Stomach (tissue), 9 donors: ENCODE data around the gene OOSP3. TPM values are rescaled to one million over a fixed set of nuclear protein-coding genes. Genes with fewer than 3 reads are reported as not detected.

Experiments used
- DNase-seq, 2 donors: peaks; one replicate each; pipeline versions ENCODE4 v3.0.0 to v3.0.0-alpha.2; 2013 to 2019
- H3K27ac ChIP-seq, 5 donors: fragments of 200-600 bp in 4 of 5; sonication (generic) in 4 of 5; one replicate each; pipeline ENCODE4 v1.5.1; 2013 to 2019; ENCODE audit warnings: mild to moderate bottlenecking in 1 of 5, moderate library complexity in 1 of 5
- H3K27me3 ChIP-seq, 3 donors: fragments of 200-600 bp; sonication (generic); one replicate each; pipeline ENCODE4 v1.5.1; 2017 to 2019; ENCODE audit warnings: mixed run types in 1 of 3
- H3K36me3 ChIP-seq, 4 donors: fragments of 200-600 bp; sonication (generic); 1 replicate in 3 of 4; 2 replicates in 1 of 4; pipeline ENCODE4 v1.5.1; 2016 to 2019
- H3K4me1 ChIP-seq, 4 donors: fragments of 200-600 bp; sonication (generic); one replicate each; pipeline ENCODE4 v1.5.1; 2016 to 2019
- H3K4me3 ChIP-seq, 4 donors: fragments of 200-600 bp; sonication (generic) in 3 of 4; one replicate each; pipeline ENCODE4 v1.5.1; 2016 to 2019; ENCODE audit warnings: mild to moderate bottlenecking in 1 of 4
- H3K9me3 ChIP-seq, 4 donors: fragments of 200-600 bp; sonication (generic); one replicate each; pipeline ENCODE4 v1.5.1; 2016 to 2019
- EP300 ChIP-seq: sonication (generic); formaldehyde crosslinking; IDR thresholded peaks from one replicate; pipeline ENCODE4 v1.6.1; 2017; ENCODE audit warnings: antibody characterized with exemption
- POLR2A ChIP-seq, 4 donors: fragments of 450-650 bp; IDR thresholded peaks; one replicate each; pipeline ENCODE4 v1.6.1; 2016; ENCODE audit warnings: antibody characterized with exemption in 4 of 4, control low read depth in 2 of 4, mild to moderate bottlenecking in 1 of 4, moderate library complexity in 1 of 4
- POLR2AphosphoS5 ChIP-seq, 3 donors: sonication (generic); formaldehyde crosslinking; IDR thresholded peaks; one replicate each; pipeline ENCODE4 v1.6.1; 2016; ENCODE audit warnings: antibody characterized with exemption in 3 of 3
- WGBS, 5 donors: extraction: QIAGEN DNeasy Blood & Tissue Kit in 3 of 5; methylation state at CpG; one replicate each; pipeline versions ENCODE4 v1.1.5 to v1.1.7; 2013 to 2018; 5-methylcytosine and 5-hydroxymethylcytosine counted together
- intact Hi-C: fragments of 100-400 bp; cut with DNase I; formaldehyde crosslinking; loops from one replicate; pipeline ENCODE4 v1.15.1; 2023; ENCODE audit warnings: low total_unique reads
- polyA plus RNA-seq, 3 donors: library from polyadenylated mRNA; stranded (reverse); fragments of 200-250 nt; gene quantifications; one replicate each; pipeline ENCODE4 v1.2.3, GENCODE V29; 2013
- total RNA-seq, 5 donors: library from RNA; depleted of rRNA; stranded (reverse); fragments of >200 nt; gene quantifications; one replicate each; pipeline versions ENCODE4 v1.1.0 to v1.2.3, GENCODE V29; 2014 to 2016
- TF ChIP-seq, protein P1 (sequence below), 7 experiments: fragments of 450-650 bp in 4 of 7; fragments of 200-600 bp in 3 of 7; sonication (generic) in 3 of 7; IDR thresholded peaks; one replicate each; pipeline ENCODE4 v1.5.1; 2016 to 2019; ENCODE audit warnings: antibody characterized with exemption in 7 of 7, control low read depth in 2 of 7, mild to moderate bottlenecking in 1 of 7
- donor health status: healthy with polysubstance abuse.
- donor health status: Bipolar disorder and iron deficiency.
- donor health status: healthy.

OOSP3 gene
- total and polyA plus RNA-seq, 8 donors, result not detected

DNA sequence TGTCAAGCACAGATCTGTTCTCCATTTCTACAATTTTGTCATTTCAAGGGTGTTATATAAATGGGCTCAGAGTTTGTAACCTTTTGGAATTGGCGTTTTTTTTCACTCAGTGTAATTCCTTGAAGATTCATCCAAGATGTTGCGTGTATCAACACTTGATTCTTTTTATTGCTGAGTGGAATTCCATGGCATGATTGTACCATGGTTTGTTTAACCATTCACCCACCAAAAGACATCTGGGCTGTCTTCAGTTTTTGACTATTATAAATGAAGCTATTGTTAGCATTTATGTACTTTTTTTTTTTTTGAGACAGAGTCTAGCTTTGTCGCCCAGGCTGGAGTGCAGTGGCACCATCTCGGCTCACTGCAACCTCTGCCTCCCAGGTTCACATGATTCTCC, 62.5 kb downstream of the OOSP3 start:
- no peaks in the 10 kb centered on the region for H3K36me3 ChIP-seq
- WGBS, 5 donors, result 86 to 92% (median 88%) methylated on average over 4 of the region's 4 CpGs
- no peaks in the 10 kb centered on the region for H3K9me3 ChIP-seq
- H3K4me3 ChIP-seq, result no peak overlapping the region
- H3K27ac ChIP-seq, result no peak overlapping the region
- no peaks in the 10 kb centered on the region for H3K4me1 ChIP-seq
- no peak for DNase-seq
- no peaks in the 10 kb centered on the region for H3K27me3 ChIP-seq
- intact Hi-C loops, result no loop called here
- TF ChIP-seq, protein P1, sequence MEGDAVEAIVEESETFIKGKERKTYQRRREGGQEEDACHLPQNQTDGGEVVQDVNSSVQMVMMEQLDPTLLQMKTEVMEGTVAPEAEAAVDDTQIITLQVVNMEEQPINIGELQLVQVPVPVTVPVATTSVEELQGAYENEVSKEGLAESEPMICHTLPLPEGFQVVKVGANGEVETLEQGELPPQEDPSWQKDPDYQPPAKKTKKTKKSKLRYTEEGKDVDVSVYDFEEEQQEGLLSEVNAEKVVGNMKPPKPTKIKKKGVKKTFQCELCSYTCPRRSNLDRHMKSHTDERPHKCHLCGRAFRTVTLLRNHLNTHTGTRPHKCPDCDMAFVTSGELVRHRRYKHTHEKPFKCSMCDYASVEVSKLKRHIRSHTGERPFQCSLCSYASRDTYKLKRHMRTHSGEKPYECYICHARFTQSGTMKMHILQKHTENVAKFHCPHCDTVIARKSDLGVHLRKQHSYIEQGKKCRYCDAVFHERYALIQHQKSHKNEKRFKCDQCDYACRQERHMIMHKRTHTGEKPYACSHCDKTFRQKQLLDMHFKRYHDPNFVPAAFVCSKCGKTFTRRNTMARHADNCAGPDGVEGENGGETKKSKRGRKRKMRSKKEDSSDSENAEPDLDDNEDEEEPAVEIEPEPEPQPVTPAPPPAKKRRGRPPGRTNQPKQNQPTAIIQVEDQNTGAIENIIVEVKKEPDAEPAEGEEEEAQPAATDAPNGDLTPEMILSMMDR (IDR thresholded peaks at IDR 0.05), result no peak
- TF ChIP-seq POLR2A (IDR thresholded peaks at IDR 0.05) (no peak), EP300 (no peak), POLR2AphosphoS5 (IDR thresholded peaks at IDR 0.05) (no peak)

DNA sequence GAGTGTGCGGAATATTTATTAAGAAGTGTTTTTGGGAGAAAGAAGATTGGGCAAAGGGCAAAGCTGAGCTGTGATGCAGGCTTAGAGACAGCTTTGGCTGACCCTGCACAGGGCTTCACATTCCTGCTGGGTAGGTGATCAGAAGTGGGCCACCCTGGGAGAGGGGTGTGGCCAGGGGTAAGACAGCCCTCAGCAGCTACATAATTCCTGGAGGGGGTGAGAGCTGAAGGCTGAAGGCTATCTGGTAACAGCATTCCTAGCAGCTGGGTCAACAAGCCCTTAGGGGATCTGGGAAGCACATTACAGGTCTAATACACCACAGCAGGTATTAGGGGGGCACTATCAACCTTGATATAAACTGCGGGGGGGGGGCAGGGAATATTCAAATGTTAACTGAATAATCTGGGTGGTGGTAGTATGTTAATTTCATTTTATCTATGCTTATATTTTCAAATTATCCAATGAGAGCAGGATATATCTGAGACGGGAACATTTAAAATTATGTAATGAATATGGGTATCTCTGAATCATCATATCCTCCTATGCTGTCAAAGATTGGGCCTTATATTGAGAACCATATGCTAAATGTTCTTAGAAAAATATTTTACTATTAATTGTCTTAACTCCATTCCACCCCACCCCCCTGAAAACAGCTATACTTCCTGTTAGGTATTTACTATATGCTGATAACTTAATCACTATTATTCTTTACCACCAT, 65.6 kb downstream of the OOSP3 start:
- 87 to 95% (median 91%) methylated on average over 3 of the region's 3 CpGs for whole genome bisulfite sequencing, 5 donors
- H3K36me3 ChIP-seq, result no peaks in the 10 kb centered on the region
- H3K27ac ChIP-seq, result no peak overlapping the region
- H3K9me3 ChIP-seq, result no peaks in the 10 kb centered on the region
- H3K4me1 ChIP-seq, result no peaks in the 10 kb centered on the region
- intact Hi-C loops, result no loop called here
- H3K27me3 ChIP-seq, result no peaks in the 10 kb centered on the region
- H3K4me3 ChIP-seq, result no peak overlapping the region
- no peak for DNase-seq
- TF ChIP-seq, protein P1 (IDR thresholded peaks at IDR 0.05), result no peak
- TF ChIP-seq POLR2AphosphoS5 (IDR thresholded peaks at IDR 0.05) (no peak), EP300 (no peak), POLR2A (IDR thresholded peaks at IDR 0.05) (no peak)

DNA sequence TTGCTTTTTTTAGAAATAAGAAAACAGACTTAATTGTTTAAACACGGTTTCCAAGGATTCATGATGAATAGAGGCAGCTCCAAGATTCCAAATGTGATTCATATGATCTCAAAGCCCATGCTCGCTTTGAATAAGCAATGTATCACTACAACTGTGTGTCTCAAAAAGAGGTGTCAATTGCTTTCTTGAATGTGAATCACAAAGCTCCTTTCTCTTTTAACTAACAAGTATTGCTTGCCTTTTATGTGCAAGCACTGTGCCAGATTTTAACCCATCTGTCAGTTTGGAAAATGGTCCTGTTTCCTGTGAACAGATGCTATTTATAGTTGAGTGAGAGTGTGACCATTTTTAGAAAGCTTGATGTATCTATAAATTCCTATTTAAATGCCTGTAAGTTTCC, 66.1 kb downstream of the OOSP3 start:
- H3K4me1 ChIP-seq, result no peaks in the 10 kb centered on the region
- H3K36me3 ChIP-seq, result no peaks in the 10 kb centered on the region
- DNase-seq, result no peak
- H3K4me3 ChIP-seq, result no peak overlapping the region
- no peaks in the 10 kb centered on the region for H3K9me3 ChIP-seq
- 53 to 60% (median 55%) methylated on average over 2 of the region's 2 CpGs for WGBS, 5 donors
- H3K27me3 ChIP-seq, result no peaks in the 10 kb centered on the region
- TF ChIP-seq, protein P1 (IDR thresholded peaks at IDR 0.05), result no peak
- TF ChIP-seq POLR2AphosphoS5 (IDR thresholded peaks at IDR 0.05), result no peak
- no peak for TF ChIP-seq EP300
- no peak for TF ChIP-seq POLR2A (IDR thresholded peaks at IDR 0.05)
- H3K27ac ChIP-seq, result no peak overlapping the region
- intact Hi-C loops, result no loop called here

Other genes starting within 250 kb of the OOSP3 start
- gene PATL1, start 209.7 kb upstream of the OOSP3 start, total RNA-seq, result 10 to 100 TPM in 3 of 5 donors, 1 to 10 TPM in 2; 7.5 to 16.7 (median 10.7) TPM
- 10 to 100 TPM in 1 of 3 donors, 1 to 10 TPM in 2; 8.0 to 15.9 (median 9.5) TPM for gene PATL1, start 209.7 kb upstream of the OOSP3 start, polyA plus RNA-seq
- gene OR10V1, start 164.9 kb upstream of the OOSP3 start, total RNA-seq, result not detected
- gene OR10V1, start 164.9 kb upstream of the OOSP3 start, polyA plus RNA-seq, result not detected
- gene STX3, start 123.4 kb upstream of the OOSP3 start, total RNA-seq, result 100 to 1,000 TPM in 1 of 5 donors, 10 to 100 TPM in 4; 56.2 to 267 (median 67.2) TPM
- 10 to 100 TPM; 14.5 to 44.8 (median 21.7) TPM for gene STX3, start 123.4 kb upstream of the OOSP3 start, polyA plus RNA-seq
- gene MRPL16, start 68.0 kb upstream of the OOSP3 start, total RNA-seq, result 10 to 100 TPM in 4 of 5 donors, 1 to 10 TPM in 1; 8.8 to 47.2 (median 28.6) TPM
- 10 to 100 TPM; 51.8 to 65.4 (median 58.0) TPM for gene MRPL16, start 68.0 kb upstream of the OOSP3 start, polyA plus RNA-seq
- gene CBLIF, start 33.3 kb upstream of the OOSP3 start, total RNA-seq, result 1,000 to 10,000 TPM in 2 of 5 donors, 100 to 1,000 TPM in 2, 1 to 10 TPM in 1; 2.9 to 2,010 (median 456) TPM
- 100 to 1,000 TPM; 546 to 772 (median 712) TPM for gene CBLIF, start 33.3 kb upstream of the OOSP3 start, polyA plus RNA-seq
- gene TCN1, start 12.3 kb upstream of the OOSP3 start, total RNA-seq, result 10 to 100 TPM in 2 of 5 donors, 1 to 10 TPM in 1, under 1 TPM in 1, not detected in 1; 0.58 to 77.1 (median 36.2) TPM
- 10 to 100 TPM; 14.2 to 48.7 (median 40.8) TPM for gene TCN1, start 12.3 kb upstream of the OOSP3 start, polyA plus RNA-seq
- gene OOSP1, start 59.6 kb downstream of the OOSP3 start, total RNA-seq, result not detected
- not detected for gene OOSP1, start 59.6 kb downstream of the OOSP3 start, polyA plus RNA-seq
- gene OOSP4A, start 85.3 kb downstream of the OOSP3 start, total RNA-seq, result not detected
- not detected for gene OOSP4A, start 85.3 kb downstream of the OOSP3 start, polyA plus RNA-seq
- not detected for gene OOSP4B, start 138.4 kb downstream of the OOSP3 start, total RNA-seq
- not detected for gene OOSP4B, start 138.4 kb downstream of the OOSP3 start, polyA plus RNA-seq
- not detected for gene OOSP2, start 161.6 kb downstream of the OOSP3 start, total RNA-seq
- gene OOSP2, start 161.6 kb downstream of the OOSP3 start, polyA plus RNA-seq, result not detected
- gene MS4A3, start 177.9 kb downstream of the OOSP3 start, total RNA-seq, result 1 to 10 TPM in 1 of 5 donors, not detected in 4; 2.4 TPM
- under 1 TPM in 2 of 3 donors, not detected in 1; 0.08 to 0.61 TPM for gene MS4A3, start 177.9 kb downstream of the OOSP3 start, polyA plus RNA-seq
- gene MS4A2, start 209.9 kb downstream of the OOSP3 start, total RNA-seq, result 1 to 10 TPM in 2 of 5 donors, under 1 TPM in 1, not detected in 2; 0.58 to 7.4 (median 1.7) TPM
- gene MS4A2, start 209.9 kb downstream of the OOSP3 start, polyA plus RNA-seq, result 1 to 10 TPM in 2 of 3 donors, under 1 TPM in 1; 0.23 to 7.9 (median 1.2) TPM